GM21390 (cell line): ENCODE results near the gene TCAF1.

Experiments used
- ATAC-seq: cut with Tn5 transposase; IDR thresholded peaks from one replicate; pipeline ENCODE4 v1.9.1; 2021; ENCODE audit not compliant: unreplicated experiment

The TCAF1 gene

GRCh38 chr7:143906151-143906550, 4.2 kb upstream of the TCAF1 start:
- ATAC-seq, result no peak

- no peak for ATAC-seq
Measured at GRCh38 chr7:143905509-143905908, 3.5 kb upstream of the TCAF1 start.

GRCh38 chr7:143902332-143902899, 440 bp upstream of the TCAF1 start:
- ATAC-seq, result no peak

GRCh38 chr7:143901332-143901667, 676 bp downstream of the TCAF1 start:
- no peak for ATAC-seq

GRCh38 chr7:143900230-143900766, 1.7 kb downstream of the TCAF1 start:
- no peak for ATAC-seq

- ATAC-seq, result no peak
Measured at GRCh38 chr7:143898810-143899209, 3.2 kb downstream of the TCAF1 start.

- no peak for ATAC-seq
Measured at GRCh38 chr7:143896667-143897066, 5.3 kb downstream of the TCAF1 start.

GRCh38 chr7:143892527-143893300, 9.3 kb downstream of the TCAF1 start:
- peak; percentile 99 for ATAC-seq

- no peak for ATAC-seq
Measured at GRCh38 chr7:143891457-143891856, 10.5 kb downstream of the TCAF1 start.

- no peak for ATAC-seq
Measured at GRCh38 chr7:143890558-143890957, 11.4 kb downstream of the TCAF1 start.

- no peak for ATAC-seq
Measured at GRCh38 chr7:143889068-143889467, 12.9 kb downstream of the TCAF1 start.

- no peak for ATAC-seq
Measured at GRCh38 chr7:143886826-143887477, 15.0 kb downstream of the TCAF1 start.

GRCh38 chr7:143885951-143886350, 16.0 kb downstream of the TCAF1 start:
- peak; percentile 31 for ATAC-seq

- peak; percentile 84 for ATAC-seq
Measured at GRCh38 chr7:143884969-143885559, 16.9 kb downstream of the TCAF1 start.

- ATAC-seq, result no peak
Measured at GRCh38 chr7:143884241-143884968, 17.6 kb downstream of the TCAF1 start.

GRCh38 chr7:143882604-143883078, 19.3 kb downstream of the TCAF1 start:
- no peak for ATAC-seq

- no peak for ATAC-seq
Measured at GRCh38 chr7:143882020-143882603, 19.9 kb downstream of the TCAF1 start.

GRCh38 chr7:143878884-143879283, 23.1 kb downstream of the TCAF1 start:
- no peak for ATAC-seq

- no peak for ATAC-seq
Measured at GRCh38 chr7:143877098-143877497, 24.9 kb downstream of the TCAF1 start.

GRCh38 chr7:143876218-143876617, 25.8 kb downstream of the TCAF1 start:
- ATAC-seq, result no peak
